Lung (tissue), 12 donors: Measurements from ENCODE around the gene CIB2. TPM values are rescaled to one million over a fixed set of nuclear protein-coding genes. Genes with fewer than 3 reads are reported as not detected.

Experiments used
- ATAC-seq: fragments of 200-7000 bp; cut with Tn5 transposase; one replicate; pipeline ENCODE4 v1.9.1; 2020; ENCODE audit warnings: moderate number of reproducible peaks; ENCODE audit not compliant: insufficient read depth, low FRiP score
- DNase-seq, 3 donors: peaks; one replicate each; pipeline ENCODE4 v3.0.0-alpha.2; 2013 to 2017
- H3K27ac ChIP-seq, 2 donors: one replicate each; pipeline ENCODE4 v1.5.1; 2013; ENCODE audit warnings: mild to moderate bottlenecking in 2 of 2, moderate library complexity in 2 of 2, control low read depth in 1 of 2, inconsistent platforms in 1 of 2, low read depth in 1 of 2, low read length in 1 of 2
- H3K27me3 ChIP-seq, 3 donors: one replicate each; pipeline ENCODE4 v1.5.1; 2013; ENCODE audit warnings: low read length in 2 of 3; ENCODE audit not compliant: control insufficient read depth in 3 of 3, insufficient read depth in 3 of 3
- H3K36me3 ChIP-seq, 4 donors: one replicate each; pipeline ENCODE4 v1.5.1; 2013; ENCODE audit warnings: low read length in 4 of 4, mild to moderate bottlenecking in 1 of 4, moderate library complexity in 1 of 4; ENCODE audit not compliant: control insufficient read depth in 4 of 4, insufficient read depth in 4 of 4
- H3K4me1 ChIP-seq, 5 donors: one replicate each; pipeline ENCODE4 v1.5.1; 2013; ENCODE audit warnings: low read length in 5 of 5, mild to moderate bottlenecking in 2 of 5, moderate library complexity in 1 of 5; ENCODE audit not compliant: control insufficient read depth in 5 of 5, insufficient read depth in 5 of 5
- H3K4me3 ChIP-seq: one replicate; pipeline ENCODE4 v1.5.1; 2013; ENCODE audit warnings: mild to moderate bottlenecking, control low read depth, moderate library complexity
- H3K9ac ChIP-seq, 2 donors: one replicate each; pipeline ENCODE4 v1.5.1; 2013; ENCODE audit warnings: low read length in 2 of 2, control low read depth in 1 of 2; ENCODE audit not compliant: insufficient read depth in 1 of 2
- H3K9me3 ChIP-seq, 4 donors: one replicate each; pipeline ENCODE4 v1.5.1; 2013; ENCODE audit warnings: low read length in 3 of 4, mild to moderate bottlenecking in 1 of 4, moderate library complexity in 1 of 4; ENCODE audit not compliant: control insufficient read depth in 4 of 4, insufficient read depth in 3 of 4
- CTCF ChIP-seq: IDR thresholded peaks from 2 replicates; pipeline ENCODE4 v1.5.1; 2012; ENCODE audit warnings: mild to moderate bottlenecking; ENCODE audit errors: control extremely low read depth, extremely low read depth
- WGBS, 2 donors: extraction: QIAGEN DNeasy Blood & Tissue Kit; methylation state at CpG; one replicate each; pipeline ENCODE4 v1.1.7; 2013; 5-methylcytosine and 5-hydroxymethylcytosine counted together
- polyA plus RNA-seq, 2 donors: library from polyadenylated mRNA; stranded (reverse); fragments of 200-250 nt; gene quantifications; one replicate each; pipeline ENCODE4 v1.2.1, GENCODE V29; 2013
- total RNA-seq, 2 donors: library from RNA; depleted of rRNA in 1 of 2; stranded (reverse); fragments of >200 nt in 1 of 2; gene quantifications; one replicate each; pipeline ENCODE4 v1.2.1, GENCODE V29; 2014 to 2021
- donor health status: control.
- donor health status: control.
- donor health status: Bipolar disorder and iron deficiency.
- donor health status: healthy.
- donor health status: DM: yes; HTN: yes; CAD: no.

The CIB2 gene
- total and polyA plus RNA-seq, 4 donors, result 0.95 to 9.8 (median 2.1) TPM

- Histone ChIP-seq H3K27me3 (no peaks in the 10 kb centered on the region), H3K27ac (peak overlapping the region in 1 of 2 donors; percentile 81), H3K9ac (no peak overlapping the region), H3K4me3 (no peak overlapping the region), H3K36me3 (no peaks in the 10 kb centered on the region), H3K9me3 (no peaks in the 10 kb centered on the region), H3K4me1 (peaks cover 21 to 81% (median 47%) of the 10 kb centered on the region in 5 donors)
- 14 to 30% methylated on average over 7 of the region's 7 CpGs for whole genome bisulfite sequencing, 2 donors
- TF ChIP-seq CTCF, result no peak
- ATAC-seq (no peak), DNase-seq (no peak)
Observed at GRCh38 chr15:78069052-78069414, 62.2 kb downstream of the CIB2 start.

DNA sequence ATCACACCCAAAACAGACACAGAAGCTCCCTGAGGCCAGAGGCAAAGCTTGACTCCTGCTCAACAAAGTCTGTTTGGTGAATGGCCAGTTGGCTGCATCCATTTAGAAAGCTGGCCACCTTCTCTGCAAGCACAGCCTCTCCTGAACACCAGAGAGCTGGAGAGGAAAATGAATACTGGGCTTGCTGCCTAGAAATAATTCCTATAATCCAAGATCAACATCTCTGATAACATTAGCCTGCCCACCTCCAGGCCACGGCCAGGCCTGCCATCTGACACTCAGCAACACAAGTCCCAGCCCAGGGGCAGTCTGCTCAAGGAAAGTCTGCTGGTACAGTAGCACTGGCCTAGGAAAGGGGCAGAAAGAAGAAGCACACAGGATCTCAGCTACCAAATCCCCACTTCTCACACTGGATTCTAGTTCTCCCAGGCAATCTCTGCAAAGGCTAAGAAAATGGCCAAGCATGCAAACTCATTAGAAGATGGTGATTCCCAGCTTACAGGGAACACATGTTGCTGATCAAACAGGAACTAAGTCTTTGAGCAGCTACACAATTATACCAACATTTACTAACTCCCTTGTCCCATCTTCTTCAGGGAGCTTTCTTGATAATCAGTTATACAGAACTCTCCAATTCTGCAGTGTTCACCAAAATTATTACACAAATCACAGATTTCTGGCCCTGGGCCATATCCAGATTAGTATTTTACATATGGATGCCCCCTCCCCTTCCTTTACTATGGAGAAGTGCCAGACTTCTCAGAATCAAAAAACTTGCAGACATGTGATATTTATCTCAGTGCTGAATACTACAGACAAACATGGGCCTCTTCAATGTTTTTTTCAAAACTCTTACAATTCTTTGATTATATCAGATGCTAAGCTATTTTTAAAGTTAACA is 63.7 kb downstream of the CIB2 start:
- peak overlapping the region in 1 of 2 donors; percentile 71 for H3K27ac ChIP-seq
- 28 to 57% methylated on average over 1 of the region's 1 CpG for WGBS, 2 donors

GRCh38 chr15:78065973-78066946 is 65.0 kb downstream of the CIB2 start:
- no peak overlapping the region for H3K9ac ChIP-seq
- DNase-seq (no peak), ATAC-seq (no peak)
- H3K27ac ChIP-seq, result peak overlapping the region; percentile 39 to 85
- no peaks in the 10 kb centered on the region for H3K27me3 ChIP-seq
- no peaks in the 10 kb centered on the region for H3K9me3 ChIP-seq
- peaks cover 10 to 91% (median 60%) of the 10 kb centered on the region in 5 donors for H3K4me1 ChIP-seq
- no peak for TF ChIP-seq CTCF
- no peaks in the 10 kb centered on the region for H3K36me3 ChIP-seq
- WGBS, 2 donors, result 58 to 73% methylated on average over 7 of the region's 7 CpGs
- H3K4me3 ChIP-seq, result no peak overlapping the region

More for the DNA sequence above, 63.7 kb downstream of the CIB2 start:
- H3K9ac ChIP-seq, result peak overlapping the region in 1 of 2 donors; percentile 45
- H3K4me1 ChIP-seq, result peaks cover 19 to 85% (median 54%) of the 10 kb centered on the region in 5 donors
- TF ChIP-seq CTCF, result no peak
- no peaks in the 10 kb centered on the region for H3K9me3 ChIP-seq
- DNase-seq (peak; percentile 58 to 94 (median 92)), ATAC-seq (no peak)
- H3K4me3 ChIP-seq, result no peak overlapping the region
- no peaks in the 10 kb centered on the region for H3K36me3 ChIP-seq
- no peaks in the 10 kb centered on the region for H3K27me3 ChIP-seq
